GM21423 (cell line): ENCODE results near the gene PSMB1.

Experiments
- ATAC-seq: cut with Tn5 transposase; IDR thresholded peaks from one replicate; pipeline ENCODE4 v1.9.1; 2021; ENCODE audit warnings: mild to moderate bottlenecking, moderate library complexity; ENCODE audit not compliant: unreplicated experiment

The PSMB1 gene

DNA sequence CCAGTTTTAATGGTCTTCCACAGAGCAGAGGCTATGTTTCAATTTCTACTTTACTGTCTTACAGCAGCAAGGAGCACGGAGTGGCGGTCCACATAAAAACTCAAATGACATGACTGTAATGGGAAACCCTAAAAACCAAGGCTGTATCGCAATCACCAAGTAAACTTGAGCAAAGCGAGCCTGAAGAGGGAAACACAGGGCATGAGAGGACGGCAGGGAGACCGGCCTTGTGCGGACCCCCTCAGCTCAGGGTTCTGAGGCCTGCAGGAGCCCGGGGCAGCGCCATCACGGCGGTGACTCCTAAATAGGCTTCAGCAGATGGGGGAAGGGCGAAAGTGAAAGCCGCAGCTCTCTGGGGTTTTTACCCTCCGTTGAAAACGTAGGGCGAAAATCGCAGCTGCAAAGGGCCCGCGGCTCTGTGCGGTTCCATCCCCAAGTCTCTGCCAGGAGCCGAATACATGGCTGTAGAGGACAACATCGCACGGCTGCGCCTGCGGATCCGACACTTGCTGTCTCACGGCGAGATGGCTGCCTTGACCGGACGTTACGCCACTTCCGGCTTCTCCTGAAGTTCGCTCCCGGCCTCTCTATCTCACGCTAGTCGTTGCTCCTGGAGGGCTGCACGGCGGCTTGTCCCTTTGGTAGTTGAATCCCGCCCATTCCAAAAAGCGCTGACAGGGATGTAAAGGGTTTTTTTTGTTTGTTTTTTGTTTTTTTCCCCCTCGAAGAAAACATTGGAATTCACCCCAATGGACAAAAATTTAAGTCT is at the start of gene PSMB1:
Gene PSMB1 (minus strand): TSS at position 543 of the 769 bp plus-strand sequence. CDS start 65 bp downstream, at position 478.
- ATAC-seq = peak; percentile 55

DNA sequence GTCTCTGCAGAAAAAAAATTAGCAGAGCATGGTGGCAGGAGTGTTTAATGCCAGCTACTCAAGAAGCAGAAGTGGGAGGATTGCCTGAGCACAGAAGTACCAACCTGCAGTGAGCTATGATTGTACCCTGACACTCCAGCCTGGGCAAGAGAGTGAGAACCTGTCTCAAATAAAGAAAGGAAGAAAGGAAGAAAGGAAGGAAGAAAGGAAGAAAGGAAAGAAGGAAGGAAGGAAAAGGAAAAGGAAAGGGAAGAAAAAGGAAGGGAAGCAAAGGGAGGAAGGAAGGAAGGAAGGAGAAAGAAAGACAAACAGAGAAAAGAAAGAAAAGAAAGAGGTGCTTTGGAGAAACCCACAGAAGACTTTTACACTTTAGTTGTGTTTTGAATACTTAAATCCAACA is 44.2 kb upstream of the PSMB1 start:
- no peak for ATAC-seq

DNA sequence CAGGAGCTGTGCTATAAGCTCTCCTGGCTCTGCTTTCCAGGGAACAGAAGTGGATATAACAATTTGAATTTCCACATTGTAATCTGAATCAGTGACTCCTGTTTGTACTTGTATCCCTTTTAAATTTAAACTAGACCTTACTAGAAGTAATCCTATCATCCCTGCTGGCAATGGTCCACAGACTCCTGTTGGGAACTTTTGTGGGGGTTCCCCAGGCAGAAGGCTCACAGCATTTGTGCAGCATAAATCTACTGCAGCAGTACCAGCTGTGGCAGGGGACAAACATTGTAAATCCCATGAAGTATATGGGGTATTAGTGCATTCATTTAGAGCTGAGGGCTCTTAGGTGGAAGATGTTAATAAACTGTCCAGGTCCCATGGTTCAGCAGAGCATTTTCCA is 43.3 kb upstream of the PSMB1 start:
- no peak for ATAC-seq

DNA sequence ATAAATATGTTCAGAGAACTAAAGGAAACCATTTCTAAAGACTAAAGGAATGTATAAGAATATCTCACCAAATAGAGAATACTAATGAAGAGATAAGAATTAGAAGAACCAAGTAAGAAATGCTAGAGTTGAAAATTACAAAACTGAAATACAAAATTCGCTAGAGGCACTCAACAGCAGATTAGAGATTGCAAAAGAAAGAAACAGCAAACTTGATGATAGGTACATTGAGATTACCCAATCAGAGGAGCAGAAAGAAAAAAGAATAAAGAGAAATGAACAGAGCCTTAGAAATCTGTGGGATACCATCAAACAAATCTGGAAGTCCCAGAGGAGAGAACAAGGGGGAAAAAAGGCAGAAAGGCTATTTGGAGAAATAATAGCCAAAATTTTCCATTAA is 37.6 kb upstream of the PSMB1 start:
- no peak for ATAC-seq

DNA sequence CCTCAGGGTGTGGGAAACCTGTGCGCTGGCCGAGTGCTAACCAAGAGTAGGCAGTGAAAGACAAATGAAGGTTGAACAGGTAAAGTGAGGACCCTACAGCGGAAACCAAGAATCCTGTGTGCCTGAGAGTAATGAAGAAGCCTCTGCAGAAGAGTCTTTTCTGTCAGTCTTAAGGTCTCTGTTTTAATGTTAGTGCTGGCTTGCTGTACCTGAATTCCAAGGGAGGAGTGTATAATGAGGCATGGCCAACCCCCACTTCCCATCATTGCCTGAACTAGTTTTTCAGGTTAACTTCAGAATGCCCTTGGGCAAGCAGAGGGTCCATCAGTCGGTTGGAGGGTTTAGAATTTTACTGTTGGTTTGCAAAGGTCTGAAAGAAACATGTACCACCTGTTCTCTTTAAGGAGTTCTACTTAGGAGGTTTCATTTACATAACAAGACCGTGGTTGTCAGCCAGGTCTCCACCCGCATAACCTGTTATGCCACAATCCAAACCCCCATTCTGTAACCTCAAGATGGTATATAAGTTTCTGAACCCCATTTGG is 31.9 kb upstream of the PSMB1 start:
- peak; percentile 23 for ATAC-seq

DNA sequence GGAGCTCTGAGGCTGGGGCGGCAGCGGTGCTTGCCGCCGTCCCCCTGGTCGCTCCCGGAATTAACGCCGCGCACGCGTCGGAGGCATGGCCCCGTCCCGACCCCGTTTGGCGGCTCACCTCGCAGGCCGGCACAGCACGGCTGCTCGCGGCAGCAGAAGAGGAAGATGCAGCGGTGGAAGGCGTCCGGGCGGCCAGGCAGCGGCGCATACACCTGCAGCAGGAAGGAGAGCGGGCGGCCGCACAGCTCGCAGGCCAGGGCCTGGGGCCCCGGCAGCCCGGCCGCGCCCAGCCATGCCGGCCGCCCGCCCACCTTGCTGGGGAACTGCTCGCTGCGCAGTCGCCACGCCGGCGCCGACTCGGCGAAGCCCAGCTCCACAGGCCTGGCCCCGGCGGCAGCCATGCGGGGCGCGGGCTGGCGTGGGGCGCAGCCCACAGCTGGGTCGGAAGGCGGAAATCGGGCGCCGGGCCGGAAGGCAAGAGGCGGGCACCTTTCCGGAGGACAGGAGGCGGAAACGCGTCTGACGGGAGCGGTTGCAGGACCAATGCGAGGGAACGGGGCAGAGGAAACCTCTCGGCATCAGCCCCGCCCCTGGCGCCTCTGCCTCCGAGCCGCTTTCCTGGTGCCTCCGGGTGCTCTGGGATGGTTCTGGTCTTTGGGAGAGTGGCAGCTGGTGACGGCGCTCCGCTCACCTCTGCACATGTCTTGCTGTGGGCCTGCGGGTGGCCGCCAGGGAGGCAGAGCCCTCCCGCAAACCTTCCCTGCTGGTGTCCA is 31.3 kb upstream of the PSMB1 start, which contains the start of gene PDCD2:
Gene PDCD2 (minus strand): TSS at position 457 of the 773 bp plus-strand sequence. CDS start 56 bp downstream, at position 401.
- ATAC-seq = peak; percentile 96

DNA sequence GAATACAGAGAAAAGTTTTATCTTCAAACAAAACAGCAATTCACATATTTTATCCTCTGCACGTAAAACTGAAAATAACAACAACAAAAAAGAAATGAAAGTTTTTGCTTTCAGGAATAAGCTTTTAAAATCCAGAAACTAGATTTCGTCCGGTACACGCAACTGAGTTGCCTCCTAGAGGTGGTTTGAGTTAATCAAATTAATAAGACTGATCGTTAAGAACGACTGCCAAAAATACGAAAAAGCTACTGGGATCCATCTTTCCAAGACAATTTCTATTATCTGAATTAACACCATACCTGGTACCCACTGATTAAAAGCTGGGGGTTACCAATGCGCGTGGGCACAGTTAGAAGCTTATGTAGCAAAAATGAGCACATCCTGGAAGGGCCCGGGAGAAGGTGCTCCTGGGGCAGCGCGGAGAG is 30.7 kb upstream of the PSMB1 start:
- ATAC-seq = no peak

DNA sequence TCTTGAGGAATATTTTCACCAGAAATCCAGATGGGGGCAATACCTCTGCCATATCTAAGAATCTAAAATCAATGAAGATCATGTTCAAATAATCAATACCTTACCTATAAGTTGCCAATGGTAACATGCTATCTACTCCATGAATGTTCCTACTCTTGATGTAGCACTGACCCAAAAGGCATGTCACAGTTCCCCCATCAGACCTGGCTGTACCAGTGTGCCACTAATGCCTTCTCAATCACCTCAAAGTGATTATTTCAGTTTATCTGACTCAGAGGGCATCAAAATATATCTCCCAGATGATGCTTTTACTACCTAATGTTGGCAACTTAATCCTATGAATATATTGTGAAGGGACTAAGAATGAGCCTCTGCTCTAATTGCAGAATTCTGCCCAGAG is 25.8 kb upstream of the PSMB1 start:
- no peak for ATAC-seq

DNA sequence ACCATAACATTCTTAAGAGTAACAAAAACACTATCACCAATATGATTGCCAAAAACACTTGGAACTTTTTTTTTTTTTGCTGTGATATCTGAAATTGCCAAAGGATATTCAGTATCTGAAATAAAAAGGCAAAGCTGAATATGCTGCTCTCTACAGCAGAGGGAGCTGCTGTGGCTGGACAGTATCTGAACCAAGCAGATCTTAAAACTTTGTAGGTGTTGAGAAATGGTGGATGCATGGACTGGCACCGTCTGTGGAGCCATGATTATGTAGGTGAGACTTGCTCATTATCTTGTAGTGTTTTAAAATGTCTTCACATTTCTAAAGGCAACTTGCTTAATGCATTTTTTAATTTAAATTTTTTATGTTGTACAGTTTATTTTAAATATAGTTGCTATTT is 22.1 kb upstream of the PSMB1 start:
- ATAC-seq = no peak

DNA sequence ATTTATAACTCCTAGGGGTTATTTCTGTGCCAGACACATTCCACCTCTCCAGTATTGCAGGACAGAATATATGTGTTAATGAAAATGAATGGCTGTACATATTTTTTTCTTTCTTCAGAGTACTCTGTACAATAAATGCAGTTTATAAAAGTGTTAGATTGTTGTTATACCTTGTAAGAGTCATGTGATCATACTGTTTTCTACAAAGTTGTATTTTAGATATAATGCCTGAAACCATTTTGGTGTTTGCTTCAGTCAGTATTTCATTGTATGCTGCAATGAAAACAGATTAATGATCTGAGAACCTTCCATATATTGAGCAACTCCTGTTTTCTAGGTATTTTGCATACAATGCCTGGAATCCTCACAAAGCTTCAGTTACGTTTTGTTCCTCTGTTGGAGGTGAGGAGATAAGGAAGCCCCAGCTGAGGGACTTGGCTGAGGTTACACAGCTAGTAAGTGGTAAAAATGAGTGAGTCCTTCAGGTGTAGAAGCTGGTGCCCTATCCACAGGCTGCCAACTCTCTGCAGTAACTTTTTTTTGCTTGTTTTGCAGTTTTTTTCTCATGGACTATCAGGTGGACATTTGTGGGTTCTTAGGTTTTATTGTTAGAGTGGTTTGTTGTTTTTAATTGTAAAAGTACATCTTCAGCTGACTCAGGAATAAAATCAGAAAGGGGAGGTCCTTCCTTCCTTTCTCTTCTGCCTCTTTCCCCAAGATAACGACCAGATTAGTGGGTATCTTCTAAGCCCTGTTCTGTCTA is 19.8 kb upstream of the PSMB1 start:
- ATAC-seq = no peak

DNA sequence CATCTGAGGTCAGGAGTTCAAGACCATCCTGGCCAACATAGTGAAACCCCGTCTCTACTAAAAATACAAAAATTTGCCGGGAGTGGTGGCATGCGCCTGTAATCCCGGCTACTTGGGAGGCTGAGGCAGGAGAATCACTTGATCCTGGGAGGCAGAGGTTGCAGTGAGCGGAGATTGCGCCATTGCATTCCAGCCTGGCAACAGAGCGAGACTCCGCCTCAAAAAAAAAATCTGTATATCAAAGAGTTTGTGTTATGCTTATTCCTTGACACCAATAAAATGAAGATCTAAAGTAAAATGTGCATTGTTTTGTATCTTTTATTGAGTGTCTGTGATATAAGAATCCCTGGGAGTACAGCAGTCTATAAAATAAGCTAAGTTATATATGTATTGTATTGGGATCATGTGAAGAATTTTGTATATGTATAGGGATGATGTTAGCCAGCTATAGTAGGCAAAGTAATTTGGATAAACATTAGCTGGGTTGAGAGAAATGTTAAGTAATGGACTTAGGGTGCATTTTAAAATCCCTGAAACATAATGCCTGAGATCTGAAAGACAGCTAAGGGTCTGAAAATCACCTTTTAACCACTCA is 11.9 kb upstream of the PSMB1 start:
- ATAC-seq = no peak

DNA sequence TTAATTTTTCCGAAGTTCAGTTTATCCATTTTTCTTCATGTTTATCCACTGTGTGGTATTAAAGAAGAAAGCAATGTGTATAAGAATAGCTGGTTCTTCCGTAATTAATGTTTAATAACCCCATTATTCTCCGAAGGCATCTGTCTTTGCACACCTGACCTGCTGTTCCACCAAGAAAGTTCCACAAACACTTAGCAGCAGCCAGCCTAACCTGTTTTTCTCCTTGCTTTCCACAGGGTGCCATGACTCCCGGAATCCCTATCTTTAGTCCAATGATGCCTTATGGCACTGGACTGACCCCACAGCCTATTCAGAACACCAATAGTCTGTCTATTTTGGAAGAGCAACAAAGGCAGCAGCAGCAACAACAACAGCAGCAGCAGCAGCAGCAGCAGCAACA is 8.4 kb upstream of the PSMB1 start:
- no peak for ATAC-seq

DNA sequence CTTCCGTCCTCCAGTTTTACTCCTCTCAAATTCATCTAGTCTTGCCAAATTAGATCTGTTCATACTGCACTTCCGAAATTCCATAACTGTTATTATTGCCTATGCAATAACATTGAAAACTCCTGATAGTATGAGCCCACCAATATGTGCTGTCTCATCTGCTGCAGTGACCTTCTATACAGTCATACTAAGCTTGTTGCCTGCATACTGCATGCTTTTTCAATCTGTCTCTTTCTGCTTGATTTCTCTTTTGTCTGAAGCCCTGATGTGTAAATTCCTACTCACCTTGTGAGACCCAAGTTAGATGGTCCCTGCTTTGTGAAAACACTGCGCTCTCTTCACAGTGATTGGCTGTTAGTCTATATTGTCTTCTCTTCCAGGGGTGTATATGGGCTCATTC is 2.2 kb upstream of the PSMB1 start:
- no peak for ATAC-seq

DNA sequence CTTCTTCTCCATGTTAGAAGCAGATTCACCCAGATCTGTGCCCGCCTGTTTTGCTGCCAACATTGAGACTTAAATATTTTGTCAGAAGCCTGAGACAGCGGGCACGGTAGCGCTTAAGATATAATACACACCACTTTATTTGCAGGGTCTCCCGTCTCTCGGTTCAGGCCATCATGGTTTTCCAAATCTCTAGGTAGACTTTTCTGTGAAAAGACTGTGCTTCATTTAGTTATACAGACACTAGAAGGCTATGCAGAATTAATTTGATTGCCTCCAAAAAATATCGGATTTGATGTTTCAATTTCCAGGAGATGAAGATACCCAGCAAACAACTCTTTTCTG is 1.7 kb upstream of the PSMB1 start:
- ATAC-seq = no peak

DNA sequence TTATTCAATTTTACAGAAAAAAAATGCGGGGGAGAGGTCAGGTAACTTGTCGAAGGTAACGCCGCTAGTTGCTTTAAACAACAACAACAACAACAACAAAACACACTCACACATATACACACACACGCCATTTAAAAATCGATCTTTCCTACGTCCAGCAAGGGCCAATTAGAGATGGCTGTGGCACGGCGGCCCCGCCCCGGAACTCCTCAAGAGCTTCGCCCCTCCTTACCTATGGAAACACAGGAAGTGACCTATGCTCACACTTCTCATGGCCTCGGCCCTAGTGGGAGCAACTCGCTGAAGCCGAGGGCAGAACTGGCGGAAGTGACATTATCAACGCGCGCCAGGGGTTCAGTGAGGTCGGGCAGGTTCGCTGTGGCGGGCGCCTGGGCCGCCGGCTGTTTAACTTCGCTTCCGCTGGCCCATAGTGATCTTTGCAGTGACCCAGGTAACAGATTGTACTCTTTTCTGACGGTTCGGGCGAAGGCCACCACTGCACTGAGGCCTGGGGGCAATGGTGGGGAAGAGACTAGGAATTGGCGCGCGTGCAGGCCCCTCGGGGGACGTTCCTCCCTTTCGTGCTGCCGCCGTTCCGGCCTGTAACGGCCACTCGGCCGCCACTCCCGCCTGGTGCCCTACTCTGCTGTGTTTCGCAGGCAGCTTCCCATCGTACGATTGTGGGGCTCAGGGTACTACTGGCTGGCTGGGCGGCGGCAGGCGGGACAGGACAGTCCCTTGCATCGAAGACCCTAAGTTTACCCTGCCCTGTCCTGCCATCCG is 1.1 kb upstream of the PSMB1 start, which contains the start of gene TBP:
Gene TBP (plus strand): TSS at position 357 of the 783 bp plus-strand sequence. CDS start 2,661 bp downstream, outside the sequence.
- peak; percentile 97 for ATAC-seq

DNA sequence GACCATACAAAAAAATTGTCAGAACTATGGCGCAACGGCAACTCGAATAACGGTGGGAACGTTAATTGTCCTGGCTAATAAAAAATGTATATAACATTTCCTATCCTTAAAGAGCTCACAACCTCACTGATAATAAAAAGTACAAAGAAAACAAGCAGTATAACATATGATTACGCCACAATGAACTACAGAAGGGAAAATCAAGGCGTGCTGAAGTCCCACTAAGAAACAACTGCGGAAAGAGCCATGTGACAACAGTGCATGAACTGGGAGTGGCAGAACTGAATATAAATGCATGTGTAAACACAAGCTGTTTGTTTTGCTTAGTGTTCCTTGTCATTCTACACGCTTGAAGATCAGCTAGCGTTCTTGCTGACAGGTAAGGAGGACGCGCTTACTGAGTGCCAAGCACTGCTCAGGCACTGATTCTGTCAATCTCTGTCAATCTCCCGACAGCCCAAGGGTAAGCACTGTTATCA is 466 bp upstream of the PSMB1 start:
- peak; percentile 29 for ATAC-seq

DNA sequence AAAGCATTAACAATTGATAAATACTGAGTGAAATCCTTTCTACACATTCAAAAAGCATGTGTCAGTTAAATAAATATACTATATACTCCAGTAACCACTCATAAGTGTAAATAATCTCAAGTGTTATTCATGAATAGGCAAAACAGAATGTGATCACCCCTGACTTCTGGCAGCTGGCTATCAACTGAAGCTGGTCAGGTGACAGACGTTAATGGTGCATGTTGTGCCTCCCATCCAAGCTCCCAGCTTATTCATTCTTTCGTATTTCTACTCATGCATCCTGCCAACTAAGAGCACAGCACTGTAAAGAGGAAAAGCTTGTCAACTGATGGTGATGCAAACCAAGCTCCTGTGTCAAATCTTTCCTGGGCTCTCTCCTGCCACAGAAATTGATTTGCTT is 7.7 kb downstream of the PSMB1 start:
- ATAC-seq = no peak

DNA sequence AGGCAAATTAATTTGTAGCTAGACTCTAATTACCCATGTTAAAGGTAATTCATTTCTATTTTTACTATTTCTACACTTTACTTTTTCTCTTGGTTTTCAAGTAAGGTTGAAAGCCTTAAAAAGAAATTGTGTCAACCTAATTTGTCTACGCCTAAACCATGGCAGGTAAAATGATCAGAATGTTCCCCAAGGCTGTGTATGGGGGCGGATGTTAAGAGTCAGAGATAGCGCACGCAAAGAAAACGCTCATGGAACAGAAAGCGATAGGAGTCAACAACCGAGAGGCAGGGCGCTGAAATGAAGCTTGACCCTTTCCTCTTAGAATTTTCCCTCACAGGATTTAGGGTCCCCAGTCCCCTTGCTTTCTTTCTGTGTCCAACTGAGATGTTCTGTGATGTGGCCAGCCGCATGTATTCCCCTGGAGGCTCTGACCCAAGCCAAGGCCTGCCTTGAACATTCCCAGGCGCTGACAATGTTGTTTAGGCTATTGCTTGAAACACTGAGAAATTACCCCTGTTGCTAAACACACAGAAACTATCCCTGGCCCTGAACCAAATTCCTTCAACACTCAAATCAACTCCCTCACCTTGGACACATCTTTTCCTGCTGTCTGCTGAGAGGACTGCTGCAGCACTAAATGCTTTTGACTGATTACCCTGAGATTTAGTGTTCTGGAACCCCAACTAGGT is 10.9 kb downstream of the PSMB1 start:
- no peak for ATAC-seq

DNA sequence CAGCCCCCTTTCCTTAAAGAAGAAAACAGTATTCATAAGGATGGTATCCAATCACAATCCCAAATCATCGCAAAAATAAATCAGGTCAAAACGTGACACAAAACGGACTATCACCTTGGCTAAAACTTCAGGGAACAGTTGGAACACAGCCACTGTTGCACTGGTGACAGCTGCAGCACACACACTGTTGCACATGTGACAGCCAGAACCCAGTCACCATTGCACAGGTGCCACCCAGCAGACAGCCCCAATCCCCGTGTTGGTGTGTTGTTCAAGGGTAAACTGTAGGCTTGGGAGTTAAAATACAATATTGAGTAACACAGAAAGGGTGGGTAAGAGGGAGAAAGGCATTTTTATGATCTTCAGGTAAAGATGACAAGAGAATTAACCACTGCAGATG is 15.8 kb downstream of the PSMB1 start:
- no peak for ATAC-seq
